GM23248 (cell line): Measurements from ENCODE around the gene SLC5A5.
"Not testable (repeated sequence)": the region's sequence is repeated elsewhere in the genome, so short reads cannot be mapped to it uniquely, and the experiment has no call there.

Experiments
- EZH2 ChIP-seq: fragments of 200-600 bp; sonication (generic); IDR thresholded peaks from 2 replicates; pipeline ENCODE4 v1.6.1; 2018; ENCODE audit warnings: antibody characterized with exemption, mild to moderate bottlenecking; ENCODE audit not compliant: insufficient read depth, poor library complexity, severe bottlenecking
- EZH2phosphoT487 ChIP-seq: fragments of 200-600 bp; sonication (generic); IDR thresholded peaks from 2 replicates; pipeline ENCODE4 v1.6.1; 2018; ENCODE audit warnings: antibody characterized with exemption, moderate library complexity, mild to moderate bottlenecking, low read depth; ENCODE audit not compliant: insufficient read depth

DNA sequence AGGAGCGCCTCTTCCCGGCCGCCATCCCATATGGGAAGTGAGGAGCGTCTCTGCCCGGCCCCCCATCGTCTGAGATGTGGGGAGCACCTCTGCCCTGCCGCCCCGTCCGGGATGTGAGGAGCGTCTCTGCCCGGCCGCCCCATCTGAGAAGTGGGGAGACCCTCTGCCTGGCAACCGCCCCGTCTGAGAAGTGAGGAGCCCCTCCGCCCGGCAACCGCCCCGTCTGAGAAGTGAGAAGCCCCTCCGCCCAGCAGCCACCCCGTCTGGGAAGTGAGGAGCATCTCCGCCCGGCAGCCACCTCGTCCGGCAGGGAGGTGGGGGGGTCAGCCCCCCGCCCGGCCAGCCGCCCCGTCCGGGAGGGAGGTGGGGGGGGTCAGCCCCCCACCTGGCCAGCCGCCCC lies 46.4 kb downstream of the SLC5A5 start:
- TF ChIP-seq EZH2, EZH2phosphoT487: not testable (repeated sequence)
